ENCODE measurements around the gene NAXD.
"Not testable (repeated sequence)": the region's sequence is repeated elsewhere in the genome, so short reads cannot be mapped to it uniquely, and the experiment has no call there.

NAXD gene

GRCh38 chr13:110615322-110616102, at the start of gene NAXD:
Gene NAXD (plus strand): TSS chr13:110615545. CDS start chr13:110615602, 57 bp downstream.
- peak; percentile 82 for DNase-seq

- no peak for DNase-seq
Observed at GRCh38 chr13:110566171-110566570, 49.2 kb upstream of the NAXD start.

- no peak for DNase-seq
Observed at GRCh38 chr13:110568612-110569011, 46.7 kb upstream of the NAXD start.

GRCh38 chr13:110569962-110570361, 45.4 kb upstream of the NAXD start:
- DNase-seq: not testable (repeated sequence)

GRCh38 chr13:110570886-110571285, 44.5 kb upstream of the NAXD start:
- no peak for DNase-seq

GRCh38 chr13:110571896-110572777, 43.2 kb upstream of the NAXD start:
- DNase-seq: no peak

GRCh38 chr13:110572778-110573118, 42.6 kb upstream of the NAXD start:
- no peak for DNase-seq

- no peak for DNase-seq
Observed at GRCh38 chr13:110574161-110574560, 41.2 kb upstream of the NAXD start.

- DNase-seq: no peak
Observed at GRCh38 chr13:110575322-110576069, 39.8 kb upstream of the NAXD start.

GRCh38 chr13:110576070-110576394, 39.3 kb upstream of the NAXD start:
- DNase-seq: no peak

- DNase-seq: no peak
Observed at GRCh38 chr13:110576736-110577476, 38.4 kb upstream of the NAXD start.

GRCh38 chr13:110578363-110578762, 37.0 kb upstream of the NAXD start:
- DNase-seq: no peak

- no peak for DNase-seq
Observed at GRCh38 chr13:110580800-110581199, 34.5 kb upstream of the NAXD start.

- DNase-seq: no peak
Observed at GRCh38 chr13:110581506-110582185, 33.7 kb upstream of the NAXD start.

- no peak for DNase-seq
Observed at GRCh38 chr13:110582421-110582954, 32.9 kb upstream of the NAXD start.

GRCh38 chr13:110583178-110583865, 32.0 kb upstream of the NAXD start:
- no peak for DNase-seq

- DNase-seq: no peak
Observed at GRCh38 chr13:110589793-110590390, 25.5 kb upstream of the NAXD start.

- no peak for DNase-seq
Observed at GRCh38 chr13:110590577-110590976, 24.8 kb upstream of the NAXD start.

- DNase-seq: no peak
Observed at GRCh38 chr13:110592665-110593064, 22.7 kb upstream of the NAXD start.

GRCh38 chr13:110593430-110594130, 21.8 kb upstream of the NAXD start:
- peak; percentile 21 for DNase-seq
